ENCODE results near the gene ADAMTSL1. TPM values are rescaled to one million over a fixed set of nuclear protein-coding genes. Genes with fewer than 3 reads are reported as not detected.

ADAMTSL1 gene
- total RNA-seq, 2 experiments from 2014 or later = not detected

GRCh38 chr9:18881758-18882157 lies 407.8 kb downstream of the ADAMTSL1 start:
- intact Hi-C loops (cut with micrococcal nuclease; ENCODE audit: unreplicated experiment) = no loop called here
- CTCF ChIA-PET (ENCODE audit: unreplicated experiment) = no interaction called here
- POLR2A ChIA-PET = no interaction called here
- H3K9me2 ChIP-seq (ENCODE audit: insufficient read depth, low read length) = no peaks in the 10 kb centered on the region
- no peak overlapping the region for H2AFZ ChIP-seq (ENCODE audit: low read length)
- no peaks in the 10 kb centered on the region for H3K9me3 ChIP-seq (ENCODE audit: low read length)
- no peak for DNase-seq (ENCODE audit: low spot score)
- no peak overlapping the region for H3K4me2 ChIP-seq (ENCODE audit: low read length)
- H3K79me2 ChIP-seq (ENCODE audit: insufficient read depth, low read depth, low read length) = no peaks in the 10 kb centered on the region
- no TSS peak for BruUV-seq (replicated peaks)
- TF ChIP-seq CTCF (conservative IDR thresholded peaks at IDR 0.05; ENCODE audit: low read length) (no peak), EZH2phosphoT487 (IDR thresholded peaks at IDR 0.05; ENCODE audit: borderline replicate concordance, low read depth, low read length) (no peak)
- no peak overlapping the region for H3K27ac ChIP-seq (ENCODE audit: low read depth, low read length, poor library complexity, severe bottlenecking)
- H3K4me3 ChIP-seq (ENCODE audit: low read depth, low read length, poor library complexity, severe bottlenecking) = no peak overlapping the region
- H3K36me3 ChIP-seq (ENCODE audit: insufficient read depth, low read length) = no peaks in the 10 kb centered on the region
- H4K20me1 ChIP-seq (ENCODE audit: insufficient read depth, low read length) = no peaks in the 10 kb centered on the region
- no peaks in the 10 kb centered on the region for H3K4me1 ChIP-seq (ENCODE audit: insufficient read depth, low read length, poor library complexity, severe bottlenecking)

GRCh38 chr9:18887546-18887945 lies 413.6 kb downstream of the ADAMTSL1 start:
- no TSS peak for BruUV-seq (replicated peaks)

GRCh38 chr9:18888290-18888689 lies 414.3 kb downstream of the ADAMTSL1 start:
- no peak for TF ChIP-seq CTCF (conservative IDR thresholded peaks at IDR 0.05; ENCODE audit: low read length)
- no peak for TF ChIP-seq EZH2phosphoT487 (IDR thresholded peaks at IDR 0.05; ENCODE audit: borderline replicate concordance, low read depth, low read length)
- Histone ChIP-seq H3K9me3 (ENCODE audit: low read length) (no peaks in the 10 kb centered on the region), H3K4me1 (ENCODE audit: insufficient read depth, low read length, poor library complexity, severe bottlenecking) (no peaks in the 10 kb centered on the region), H3K4me3 (ENCODE audit: low read depth, low read length, poor library complexity, severe bottlenecking) (no peak overlapping the region), H4K20me1 (ENCODE audit: insufficient read depth, low read length) (no peaks in the 10 kb centered on the region), H3K9me2 (ENCODE audit: insufficient read depth, low read length) (no peaks in the 10 kb centered on the region), H2AFZ (ENCODE audit: low read length) (no peak overlapping the region), H3K36me3 (ENCODE audit: insufficient read depth, low read length) (no peaks in the 10 kb centered on the region), H3K27ac (ENCODE audit: low read depth, low read length, poor library complexity, severe bottlenecking) (no peak overlapping the region), H3K4me2 (ENCODE audit: low read length) (no peak overlapping the region), H3K79me2 (ENCODE audit: insufficient read depth, low read depth, low read length) (no peaks in the 10 kb centered on the region)
- ChIA-PET POLR2A (no interaction called here), CTCF (ENCODE audit: unreplicated experiment) (no interaction called here)
- intact Hi-C loops (cut with micrococcal nuclease; ENCODE audit: unreplicated experiment) = no loop called here
- no peak for DNase-seq (ENCODE audit: low spot score)
- BruUV-seq (replicated peaks) = no TSS peak

More at GRCh38 chr9:18887546-18887945, 413.6 kb downstream of the ADAMTSL1 start:
- intact Hi-C loops (cut with micrococcal nuclease; ENCODE audit: unreplicated experiment) = no loop called here
- Histone ChIP-seq H3K9me2 (ENCODE audit: insufficient read depth, low read length) (no peaks in the 10 kb centered on the region), H4K20me1 (ENCODE audit: insufficient read depth, low read length) (no peaks in the 10 kb centered on the region), H3K4me1 (ENCODE audit: insufficient read depth, low read length, poor library complexity, severe bottlenecking) (no peaks in the 10 kb centered on the region), H3K4me2 (ENCODE audit: low read length) (no peak overlapping the region), H3K9me3 (ENCODE audit: low read length) (no peaks in the 10 kb centered on the region), H3K36me3 (ENCODE audit: insufficient read depth, low read length) (no peaks in the 10 kb centered on the region), H3K79me2 (ENCODE audit: insufficient read depth, low read depth, low read length) (no peaks in the 10 kb centered on the region), H2AFZ (ENCODE audit: low read length) (no peak overlapping the region), H3K4me3 (ENCODE audit: low read depth, low read length, poor library complexity, severe bottlenecking) (no peak overlapping the region), H3K27ac (ENCODE audit: low read depth, low read length, poor library complexity, severe bottlenecking) (no peak overlapping the region)
- CTCF ChIA-PET (ENCODE audit: unreplicated experiment) = no interaction called here
- DNase-seq (ENCODE audit: low spot score) = no peak
- POLR2A ChIA-PET = no interaction called here
- TF ChIP-seq EZH2phosphoT487 (IDR thresholded peaks at IDR 0.05; ENCODE audit: borderline replicate concordance, low read depth, low read length) (no peak), CTCF (conservative IDR thresholded peaks at IDR 0.05; ENCODE audit: low read length) (no peak)
